Endodermal cell (in vitro differentiated cells): ENCODE measurements around the gene CLDN3. TPM values are rescaled to one million over a fixed set of nuclear protein-coding genes. Genes with fewer than 3 reads are reported as not detected.
A peak's percentile ranks its signal among the peaks of the same experiment; 100 is the strongest.

Source experiments
- DNase-seq: peaks from one replicate; pipeline ENCODE4 v3.0.0-alpha.2; 2017
- H3K27ac ChIP-seq: 2 replicates; pipeline ENCODE4 v1.5.1; 2013; ENCODE audit warnings: mild to moderate bottlenecking, low read depth, low read length, moderate library complexity
- H3K27me3 ChIP-seq: 2 replicates; pipeline ENCODE4 v1.6.1; 2013; ENCODE audit warnings: mild to moderate bottlenecking, low read length, moderate library complexity; ENCODE audit not compliant: insufficient read depth, control insufficient read depth, poor library complexity, severe bottlenecking
- H3K36me3 ChIP-seq: 2 replicates; pipeline ENCODE4 v1.7.0; 2013; ENCODE audit warnings: mild to moderate bottlenecking, low read length, moderate library complexity; ENCODE audit not compliant: control insufficient read depth, insufficient read depth
- H3K4me1 ChIP-seq: one replicate; pipeline ENCODE4 v1.7.0; 2013; ENCODE audit warnings: low read length; ENCODE audit not compliant: control insufficient read depth, insufficient read depth
- H3K4me3 ChIP-seq: 2 replicates; pipeline ENCODE4 v1.5.1; 2013; ENCODE audit warnings: mild to moderate bottlenecking, low read length, moderate library complexity
- H3K9ac ChIP-seq: 2 replicates; pipeline ENCODE4 v1.6.1; 2013; ENCODE audit warnings: mild to moderate bottlenecking, low read length, moderate library complexity; ENCODE audit not compliant: poor library complexity, severe bottlenecking; ENCODE audit errors: extremely low read depth
- H3K9me3 ChIP-seq: 2 replicates; pipeline ENCODE4 v1.6.1; 2013; ENCODE audit warnings: mild to moderate bottlenecking, low read length, moderate library complexity; ENCODE audit not compliant: control insufficient read depth
- H3K27ac Mint-ChIP-seq: 2 replicates; pipeline ENCODE4 v1.8.0; 2020; ENCODE audit warnings: mixed read lengths
- H3K27me3 Mint-ChIP-seq: 2 replicates; pipeline ENCODE4 v1.8.0; 2021; ENCODE audit warnings: mild to moderate bottlenecking, mixed read lengths; ENCODE audit not compliant: insufficient read depth
- H3K36me3 Mint-ChIP-seq: 2 replicates; pipeline ENCODE4 v1.8.0; 2020; ENCODE audit warnings: low read depth, mixed read lengths
- H3K4me1 Mint-ChIP-seq: 2 replicates; pipeline ENCODE4 v1.8.0; 2020; ENCODE audit warnings: mixed read lengths
- H3K4me3 Mint-ChIP-seq: 2 replicates; pipeline ENCODE4 v1.8.0; 2020; ENCODE audit warnings: mild to moderate bottlenecking, moderate library complexity, mixed read lengths
- H3K9me3 Mint-ChIP-seq: 2 replicates; pipeline ENCODE4 v1.8.0; 2020; ENCODE audit warnings: mild to moderate bottlenecking, mixed read lengths
- WGBS, 2 experiments: methylation state at CpG; one replicate each; pipeline versions ENCODE4 v1.1.5 to v1.1.7; 2013; ENCODE audit warnings: missing lambda C conversion rate in 2 of 2, mixed read lengths in 1 of 2; ENCODE audit not compliant: insufficient coverage in 1 of 2, insufficient read length in 1 of 2; 5-methylcytosine and 5-hydroxymethylcytosine counted together
- total RNA-seq, 2 donors: library from RNA; stranded (reverse); fragmentation: NEBNext Ultra II Directional in 1 of 2; extraction: Animal tissue kit (Norgen Biotek cat#: 25700) in 1 of 2; gene quantifications; 2 replicates in 1 of 2; 3 replicates in 1 of 2; pipeline ENCODE4 v1.2.1, GENCODE V29; 2021
- TF ChIP-seq, protein P1 (sequence below): fragments of 200-600 bp; sonication (generic); conservative IDR thresholded peaks from 2 replicates; pipeline ENCODE4 v1.5.0; 2021; ENCODE audit warnings: antibody characterized with exemption, mild to moderate bottlenecking

The CLDN3 gene
- total RNA-seq, 2 donors from 2014 or later = 20.7 to 47.0 TPM

DNA sequence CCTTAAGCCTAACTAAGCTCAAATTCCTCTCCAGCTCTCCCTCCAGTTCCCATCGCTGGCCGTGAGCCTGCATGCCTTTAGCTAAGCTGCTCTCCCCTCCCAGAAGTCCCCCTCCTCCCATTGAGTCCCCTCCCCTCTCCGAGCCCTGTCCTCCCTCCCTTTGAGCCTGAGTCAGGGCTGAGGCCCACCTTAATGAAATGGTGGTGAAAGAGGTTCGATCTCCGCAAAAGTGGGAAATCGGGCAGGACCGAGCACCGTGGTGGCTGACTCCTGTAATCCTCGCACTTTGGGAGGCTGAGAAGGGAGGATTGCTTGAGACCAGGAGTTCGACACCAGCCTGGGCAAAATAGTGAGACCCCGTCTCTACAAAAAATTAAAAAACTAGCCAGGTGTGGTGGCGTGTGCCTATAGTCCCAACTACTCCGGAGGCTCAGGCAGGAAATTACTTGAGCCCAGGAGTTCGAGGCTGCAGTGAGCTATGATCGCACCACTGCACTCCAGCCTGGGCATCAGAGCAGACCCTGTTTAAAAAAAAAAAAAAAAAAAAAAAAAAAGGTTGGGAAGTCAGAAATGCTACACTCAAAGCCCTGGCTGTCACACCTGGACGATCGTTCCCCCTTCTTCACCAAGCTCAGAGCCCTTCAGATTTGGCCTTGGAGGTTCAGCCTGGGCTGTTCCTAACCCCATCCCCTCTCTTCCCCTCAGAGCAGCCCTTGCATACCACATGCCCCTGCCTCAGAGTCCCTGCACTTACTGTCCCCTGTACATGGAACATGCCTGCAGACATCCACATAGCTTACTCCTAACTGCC lies 995 bp upstream of the CLDN3 start:
- H3K4me3 Mint-ChIP-seq = peak overlapping the region; percentile 65
- peak overlapping the region; percentile 79 for H3K27ac Mint-ChIP-seq
- H3K36me3 Mint-ChIP-seq = peaks cover 6% of the 10 kb centered on the region
- Histone ChIP-seq H3K27me3 (peaks cover 22% of the 10 kb centered on the region), H3K9ac (no peak overlapping the region), H3K4me3 (peak overlapping the region; percentile 75), H3K9me3 (no peaks in the 10 kb centered on the region), H3K36me3 (no peaks in the 10 kb centered on the region), H3K27ac (no peak overlapping the region), H3K4me1 (no peaks in the 10 kb centered on the region)
- H3K27me3 Mint-ChIP-seq = peaks cover 41% of the 10 kb centered on the region
- no peak for DNase-seq
- H3K9me3 Mint-ChIP-seq = no peaks in the 10 kb centered on the region
- 67 to 70% methylated on average over 12 to 17 of the region's 17 CpGs for WGBS, 2 experiments
- peaks cover 4% of the 10 kb centered on the region for H3K4me1 Mint-ChIP-seq
- TF ChIP-seq, protein P1, sequence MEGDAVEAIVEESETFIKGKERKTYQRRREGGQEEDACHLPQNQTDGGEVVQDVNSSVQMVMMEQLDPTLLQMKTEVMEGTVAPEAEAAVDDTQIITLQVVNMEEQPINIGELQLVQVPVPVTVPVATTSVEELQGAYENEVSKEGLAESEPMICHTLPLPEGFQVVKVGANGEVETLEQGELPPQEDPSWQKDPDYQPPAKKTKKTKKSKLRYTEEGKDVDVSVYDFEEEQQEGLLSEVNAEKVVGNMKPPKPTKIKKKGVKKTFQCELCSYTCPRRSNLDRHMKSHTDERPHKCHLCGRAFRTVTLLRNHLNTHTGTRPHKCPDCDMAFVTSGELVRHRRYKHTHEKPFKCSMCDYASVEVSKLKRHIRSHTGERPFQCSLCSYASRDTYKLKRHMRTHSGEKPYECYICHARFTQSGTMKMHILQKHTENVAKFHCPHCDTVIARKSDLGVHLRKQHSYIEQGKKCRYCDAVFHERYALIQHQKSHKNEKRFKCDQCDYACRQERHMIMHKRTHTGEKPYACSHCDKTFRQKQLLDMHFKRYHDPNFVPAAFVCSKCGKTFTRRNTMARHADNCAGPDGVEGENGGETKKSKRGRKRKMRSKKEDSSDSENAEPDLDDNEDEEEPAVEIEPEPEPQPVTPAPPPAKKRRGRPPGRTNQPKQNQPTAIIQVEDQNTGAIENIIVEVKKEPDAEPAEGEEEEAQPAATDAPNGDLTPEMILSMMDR = no peak

DNA sequence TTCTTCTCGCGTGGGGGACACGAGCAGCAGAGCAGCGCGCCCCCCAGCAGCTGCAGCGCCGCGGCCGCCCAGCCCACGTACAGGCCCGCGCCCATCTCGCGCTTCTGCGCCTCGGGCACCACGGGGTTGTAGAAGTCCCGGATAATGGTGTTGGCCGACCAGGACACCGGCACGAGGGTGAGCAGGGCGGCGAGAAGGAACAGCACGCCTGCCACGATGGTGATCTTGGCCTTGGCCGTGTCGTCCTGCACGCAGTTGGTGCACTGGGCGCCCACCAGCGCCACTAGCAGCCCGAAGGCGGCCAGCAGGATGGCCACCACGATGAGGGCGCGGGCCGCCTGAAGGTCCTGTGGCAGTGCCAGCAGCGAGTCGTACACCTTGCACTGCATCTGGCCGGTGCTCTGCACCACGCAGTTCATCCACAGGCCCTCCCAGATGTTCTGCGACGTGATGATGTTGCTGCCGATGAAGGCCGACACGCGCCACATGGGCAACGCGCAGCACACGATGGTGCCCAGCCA lies 529 bp downstream of the CLDN3 start:
- Mint-ChIP-seq H3K36me3 (peaks cover 6% of the 10 kb centered on the region), H3K9me3 (no peaks in the 10 kb centered on the region), H3K27me3 (peaks cover 41% of the 10 kb centered on the region), H3K4me3 (peak overlapping the region; percentile 65), H3K27ac (no peak overlapping the region), H3K4me1 (peaks cover 4% of the 10 kb centered on the region)
- no peak for DNase-seq
- no peaks in the 10 kb centered on the region for H3K36me3 ChIP-seq
- no peaks in the 10 kb centered on the region for H3K9me3 ChIP-seq
- TF ChIP-seq, protein P1 = no peak
- WGBS, 2 experiments = 84 to 89% methylated on average over 14 to 49 of the region's 49 CpGs
- peak overlapping the region; percentile 35 for H3K4me3 ChIP-seq
- no peak overlapping the region for H3K9ac ChIP-seq
- H3K4me1 ChIP-seq = no peaks in the 10 kb centered on the region
- H3K27ac ChIP-seq = no peak overlapping the region
- peaks cover 22% of the 10 kb centered on the region for H3K27me3 ChIP-seq

DNA sequence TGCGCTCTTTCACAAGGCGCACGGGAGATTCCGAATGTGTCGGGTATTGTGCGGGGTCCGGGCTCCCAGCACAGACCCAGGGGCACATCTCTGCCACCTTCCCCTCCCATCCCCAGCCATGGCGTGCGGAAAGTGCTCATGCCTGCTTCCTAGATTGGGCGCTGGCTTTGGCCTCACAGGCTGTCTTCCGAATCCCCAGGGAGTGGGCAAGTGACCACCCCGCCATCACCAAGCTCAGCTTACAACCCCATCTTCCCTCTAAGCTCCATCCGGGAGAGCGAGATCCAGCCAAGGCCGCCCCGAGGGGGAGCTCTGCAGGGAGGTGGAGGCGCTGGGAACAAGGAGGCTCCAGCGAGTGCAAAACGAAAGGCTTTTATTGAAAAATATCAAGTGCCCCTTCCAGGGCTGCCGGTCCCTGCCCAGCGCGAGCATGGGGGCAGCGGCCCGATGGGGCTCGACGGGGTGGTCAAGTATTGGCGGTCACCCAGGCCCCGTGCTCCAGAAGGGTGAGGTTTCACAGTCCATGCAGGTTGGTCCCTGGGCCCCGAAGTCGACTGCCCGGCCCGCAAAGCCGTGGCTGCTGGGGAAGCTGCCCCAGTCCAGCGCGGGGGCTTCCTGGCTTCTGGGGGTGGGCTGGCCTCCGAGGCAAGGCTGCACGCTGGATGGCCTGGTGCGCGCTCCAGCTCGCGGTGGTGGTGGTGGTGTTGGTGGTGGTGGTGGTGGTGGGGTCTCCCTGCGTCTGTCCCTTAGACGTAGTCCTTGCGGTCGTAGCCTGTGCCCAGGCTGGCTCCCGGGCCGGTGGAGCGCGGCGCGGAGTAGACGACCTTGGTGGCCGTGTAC lies 1.2 kb downstream of the CLDN3 start:
- H3K4me1 ChIP-seq = no peaks in the 10 kb centered on the region
- peaks cover 6% of the 10 kb centered on the region for H3K36me3 Mint-ChIP-seq
- TF ChIP-seq, protein P1 = no peak

More for the DNA sequence above, 1.2 kb downstream of the CLDN3 start:
- H3K4me1 Mint-ChIP-seq = peaks cover 4% of the 10 kb centered on the region
- 93 to 95% methylated on average over 29 to 53 of the region's 53 CpGs for WGBS, 2 experiments
- Histone ChIP-seq H3K27ac (no peak overlapping the region), H3K9me3 (no peaks in the 10 kb centered on the region), H3K9ac (no peak overlapping the region), H3K36me3 (no peaks in the 10 kb centered on the region), H3K27me3 (peaks cover 22% of the 10 kb centered on the region), H3K4me3 (no peak overlapping the region)
- no peak overlapping the region for H3K27ac Mint-ChIP-seq
- H3K27me3 Mint-ChIP-seq = peaks cover 41% of the 10 kb centered on the region
- no peaks in the 10 kb centered on the region for H3K9me3 Mint-ChIP-seq
- DNase-seq = peak; percentile 59
- H3K4me3 Mint-ChIP-seq = peak overlapping the region; percentile 65
